ENCODE measurements around the gene ARHGAP18. TPM values are rescaled to one million over a fixed set of nuclear protein-coding genes. Genes with fewer than 3 reads are reported as not detected.

ARHGAP18 gene
- total RNA-seq, 1 donor from 2014 or later = 24.5 TPM

DNA sequence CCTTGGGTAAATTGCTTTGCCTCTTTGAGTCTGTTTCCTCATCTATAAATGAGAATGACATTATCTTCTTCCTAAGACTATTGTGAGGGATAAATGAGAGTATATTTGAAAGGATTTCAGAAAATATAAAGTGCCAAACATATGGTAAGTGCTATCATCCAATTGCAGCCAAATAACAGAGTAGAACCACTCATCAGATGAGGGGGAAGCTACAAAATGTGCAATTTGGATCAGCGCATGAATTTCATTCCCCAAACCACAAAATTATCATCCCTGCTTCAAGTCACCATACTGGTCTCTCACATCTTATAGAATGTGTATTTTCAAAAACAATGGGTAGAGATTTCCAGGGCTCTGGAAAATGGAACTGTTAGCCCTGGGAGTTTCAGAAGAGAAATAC, 158.5 kb downstream of the ARHGAP18 start:
- DNase-seq (ENCODE audit: low read depth) = no peak
- TF ChIP-seq, protein P1, sequence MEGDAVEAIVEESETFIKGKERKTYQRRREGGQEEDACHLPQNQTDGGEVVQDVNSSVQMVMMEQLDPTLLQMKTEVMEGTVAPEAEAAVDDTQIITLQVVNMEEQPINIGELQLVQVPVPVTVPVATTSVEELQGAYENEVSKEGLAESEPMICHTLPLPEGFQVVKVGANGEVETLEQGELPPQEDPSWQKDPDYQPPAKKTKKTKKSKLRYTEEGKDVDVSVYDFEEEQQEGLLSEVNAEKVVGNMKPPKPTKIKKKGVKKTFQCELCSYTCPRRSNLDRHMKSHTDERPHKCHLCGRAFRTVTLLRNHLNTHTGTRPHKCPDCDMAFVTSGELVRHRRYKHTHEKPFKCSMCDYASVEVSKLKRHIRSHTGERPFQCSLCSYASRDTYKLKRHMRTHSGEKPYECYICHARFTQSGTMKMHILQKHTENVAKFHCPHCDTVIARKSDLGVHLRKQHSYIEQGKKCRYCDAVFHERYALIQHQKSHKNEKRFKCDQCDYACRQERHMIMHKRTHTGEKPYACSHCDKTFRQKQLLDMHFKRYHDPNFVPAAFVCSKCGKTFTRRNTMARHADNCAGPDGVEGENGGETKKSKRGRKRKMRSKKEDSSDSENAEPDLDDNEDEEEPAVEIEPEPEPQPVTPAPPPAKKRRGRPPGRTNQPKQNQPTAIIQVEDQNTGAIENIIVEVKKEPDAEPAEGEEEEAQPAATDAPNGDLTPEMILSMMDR (conservative IDR thresholded peaks at IDR 0.05; ENCODE audit: low read depth, low read length) = no peak
- no peak overlapping the region for H3K4me3 ChIP-seq (ENCODE audit: low read depth, low read length)

DNA sequence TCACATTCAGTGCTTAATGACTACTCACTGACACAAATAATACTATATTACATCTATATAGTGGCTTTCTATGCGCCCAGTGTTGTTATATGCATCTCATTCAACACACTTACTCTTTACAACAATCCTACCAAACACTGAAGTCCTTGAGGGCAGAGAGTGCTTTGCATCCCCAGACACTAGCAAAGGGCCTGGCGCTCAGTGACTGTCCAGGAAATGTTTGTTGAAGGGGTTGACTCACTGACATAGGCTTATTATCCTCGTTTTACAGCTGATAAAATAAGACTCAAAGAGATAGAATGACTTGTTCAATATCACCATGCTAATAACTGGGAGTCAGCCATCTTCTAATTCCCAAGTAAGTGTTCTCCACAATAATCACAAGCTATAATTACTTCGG, 163.3 kb downstream of the ARHGAP18 start:
- DNase-seq (ENCODE audit: low read depth) = no peak
- TF ChIP-seq, protein P1 (conservative IDR thresholded peaks at IDR 0.05; ENCODE audit: low read depth, low read length) = no peak

DNA sequence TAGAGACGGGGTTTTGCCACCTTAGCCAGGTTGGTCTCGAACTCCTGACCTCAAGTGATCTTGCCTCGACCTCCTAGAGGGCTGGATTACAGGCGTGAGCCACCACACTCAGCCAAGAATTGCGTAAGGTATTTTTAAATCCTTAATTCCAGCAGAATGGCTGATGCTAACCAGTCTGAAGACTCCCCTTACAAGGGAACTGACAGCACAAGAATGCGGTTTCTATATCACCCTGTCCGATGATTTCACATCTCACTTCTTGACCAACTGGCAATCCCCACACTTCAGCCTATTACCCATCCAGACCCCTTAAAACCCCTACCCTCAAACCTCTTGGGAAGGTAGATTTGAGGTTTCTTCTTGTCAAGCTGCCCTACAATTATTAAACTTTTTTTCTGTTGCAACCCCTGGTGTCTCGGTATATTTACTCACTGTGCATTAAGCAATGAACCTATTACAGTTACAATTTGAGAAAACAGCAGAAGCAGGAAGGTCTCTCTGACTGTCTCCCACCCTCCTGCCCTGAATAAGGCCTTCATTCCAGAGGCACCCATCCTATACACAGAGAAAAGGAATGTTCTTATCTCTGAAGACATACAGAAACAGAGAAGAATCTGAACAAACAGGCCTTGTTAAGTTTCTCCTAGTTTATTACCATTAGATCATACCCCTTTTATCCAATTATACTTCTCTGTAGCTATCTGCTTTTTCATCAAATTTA, 164.9 kb downstream of the ARHGAP18 start:
- no peak overlapping the region for H3K4me3 ChIP-seq (ENCODE audit: low read depth, low read length)
- TF ChIP-seq, protein P1 (conservative IDR thresholded peaks at IDR 0.05; ENCODE audit: low read depth, low read length) = no peak
- DNase-seq (ENCODE audit: low read depth) = no peak

More for the DNA sequence above, 163.3 kb downstream of the ARHGAP18 start:
- H3K4me3 ChIP-seq (ENCODE audit: low read depth, low read length) = no peak overlapping the region

DNA sequence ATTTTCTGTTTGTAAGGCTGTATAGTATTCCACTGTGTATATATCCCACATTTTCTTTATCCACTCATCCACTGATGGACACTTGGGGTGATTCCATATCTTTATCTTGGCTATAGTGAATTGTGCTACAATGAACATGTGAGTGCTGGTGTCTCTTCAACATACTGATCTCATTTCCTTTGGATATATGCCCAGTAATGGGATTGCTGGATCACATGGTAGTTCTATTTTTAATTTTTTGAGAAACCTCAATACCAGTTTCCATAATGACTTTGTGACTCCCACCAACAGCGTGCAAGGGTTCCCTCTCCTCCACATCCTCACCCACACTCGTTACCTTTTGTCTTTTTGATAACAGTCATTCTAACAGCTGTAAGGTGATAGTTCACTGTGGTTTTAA, 166.0 kb downstream of the ARHGAP18 start:
- TF ChIP-seq, protein P1 (conservative IDR thresholded peaks at IDR 0.05; ENCODE audit: low read depth, low read length) = no peak
- H3K4me3 ChIP-seq (ENCODE audit: low read depth, low read length) = no peak overlapping the region
- no peak for DNase-seq (ENCODE audit: low read depth)

DNA sequence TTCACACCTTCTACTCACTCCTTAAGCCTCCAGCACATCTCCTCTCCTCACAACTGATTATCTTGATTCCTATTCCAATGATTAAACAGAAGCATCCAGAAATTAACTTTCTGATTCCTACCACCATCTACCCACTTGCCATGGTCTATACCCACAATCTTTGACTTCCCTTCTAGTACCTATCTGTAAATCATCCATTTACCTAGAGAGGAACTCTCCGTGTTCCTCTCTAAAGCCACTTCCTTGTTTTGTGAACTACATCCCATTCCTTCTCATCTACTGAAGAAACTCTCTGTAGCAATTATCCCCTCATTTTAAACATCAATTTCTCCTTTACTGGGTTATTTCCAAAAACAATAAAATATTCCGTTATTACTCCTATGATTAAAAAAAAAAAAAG, 167.3 kb downstream of the ARHGAP18 start:
- DNase-seq (ENCODE audit: low read depth) = no peak
- no peak overlapping the region for H3K4me3 ChIP-seq (ENCODE audit: low read depth, low read length)
- TF ChIP-seq, protein P1 (conservative IDR thresholded peaks at IDR 0.05; ENCODE audit: low read depth, low read length) = no peak

DNA sequence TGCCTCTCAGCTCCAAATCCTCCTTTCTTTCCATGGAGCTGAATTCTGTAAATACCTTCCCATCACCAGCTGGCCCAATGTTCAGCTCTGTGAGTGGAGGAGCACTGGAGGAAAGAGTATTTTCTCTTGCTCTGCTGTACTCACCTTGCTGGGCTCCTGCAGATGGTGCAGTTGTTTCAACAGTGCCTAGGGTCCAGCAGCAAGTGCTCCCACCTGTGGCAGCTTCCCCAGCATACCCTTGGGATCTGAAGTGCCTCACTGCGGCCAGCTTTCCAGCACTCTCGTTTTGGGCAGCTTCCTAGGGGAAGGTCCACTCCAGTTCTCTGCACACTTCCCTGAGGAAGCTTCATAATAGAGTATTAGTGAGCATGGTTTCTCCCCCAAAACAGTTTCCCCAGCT, 170.9 kb downstream of the ARHGAP18 start:
- no peak overlapping the region for H3K4me3 ChIP-seq (ENCODE audit: low read depth, low read length)
- DNase-seq (ENCODE audit: low read depth) = no peak
- TF ChIP-seq, protein P1 (conservative IDR thresholded peaks at IDR 0.05; ENCODE audit: low read depth, low read length) = no peak

DNA sequence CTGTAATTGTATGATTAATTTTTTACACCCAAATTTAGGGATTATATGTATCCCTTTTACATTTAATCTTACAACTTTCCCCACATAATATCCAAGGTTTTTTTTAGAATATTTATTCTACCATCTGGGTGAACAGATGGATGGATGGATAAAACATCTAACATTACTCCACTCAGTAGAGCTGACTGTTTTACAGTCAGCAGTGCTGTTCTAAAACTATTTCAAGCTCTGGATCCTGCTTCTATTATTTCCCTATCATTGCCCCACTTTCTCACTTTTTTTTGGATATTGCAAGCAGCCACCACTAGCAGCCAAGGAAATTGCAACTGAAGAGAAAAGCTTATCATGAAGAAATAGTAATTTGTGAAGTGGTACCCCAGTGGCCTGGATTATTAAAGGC, 173.7 kb downstream of the ARHGAP18 start:
- TF ChIP-seq, protein P1 (conservative IDR thresholded peaks at IDR 0.05; ENCODE audit: low read depth, low read length) = no peak
- no peak for DNase-seq (ENCODE audit: low read depth)
- no peak overlapping the region for H3K4me3 ChIP-seq (ENCODE audit: low read depth, low read length)

Measured in epithelial cell of proximal tubule (primary cell).